Measurements from ENCODE around the gene ABHD12.

The ABHD12 gene

DNA sequence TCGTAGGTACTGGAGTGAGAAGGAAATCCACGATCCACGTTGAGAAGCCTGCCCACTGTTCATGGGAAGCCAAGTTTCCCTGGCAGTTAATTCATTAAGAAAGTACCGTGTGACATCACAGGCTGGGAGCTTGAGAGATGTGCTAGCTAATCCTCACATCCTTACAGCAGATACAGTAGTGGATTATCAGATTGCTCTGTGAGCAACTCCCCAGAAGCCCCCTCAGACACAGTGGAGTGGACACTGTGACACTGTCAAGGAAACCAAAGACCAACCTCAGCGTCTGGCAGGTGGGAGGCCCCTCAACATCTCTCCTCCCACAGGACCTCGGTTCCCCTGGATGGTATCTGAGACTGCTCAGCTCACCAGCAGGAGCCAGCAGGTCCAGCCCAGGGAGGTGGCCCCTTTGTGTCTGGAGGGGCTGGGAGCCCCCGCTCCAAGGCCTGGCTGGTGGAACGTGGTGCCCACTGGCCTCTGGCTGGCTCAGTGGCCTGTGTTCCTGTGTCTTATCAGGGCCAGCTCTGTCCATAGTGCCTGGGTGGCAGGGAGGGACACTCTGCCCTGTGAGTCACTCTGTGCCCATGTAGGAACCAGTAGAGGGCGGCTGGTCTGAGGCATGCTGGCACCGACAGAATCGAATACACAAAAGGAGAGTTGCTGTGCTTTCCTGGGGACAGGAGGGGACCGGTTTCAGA lies 135.5 kb downstream of the ABHD12 start:
- no peak for DNase-seq (ENCODE audit: low read depth)
- TF ChIP-seq, protein P1, sequence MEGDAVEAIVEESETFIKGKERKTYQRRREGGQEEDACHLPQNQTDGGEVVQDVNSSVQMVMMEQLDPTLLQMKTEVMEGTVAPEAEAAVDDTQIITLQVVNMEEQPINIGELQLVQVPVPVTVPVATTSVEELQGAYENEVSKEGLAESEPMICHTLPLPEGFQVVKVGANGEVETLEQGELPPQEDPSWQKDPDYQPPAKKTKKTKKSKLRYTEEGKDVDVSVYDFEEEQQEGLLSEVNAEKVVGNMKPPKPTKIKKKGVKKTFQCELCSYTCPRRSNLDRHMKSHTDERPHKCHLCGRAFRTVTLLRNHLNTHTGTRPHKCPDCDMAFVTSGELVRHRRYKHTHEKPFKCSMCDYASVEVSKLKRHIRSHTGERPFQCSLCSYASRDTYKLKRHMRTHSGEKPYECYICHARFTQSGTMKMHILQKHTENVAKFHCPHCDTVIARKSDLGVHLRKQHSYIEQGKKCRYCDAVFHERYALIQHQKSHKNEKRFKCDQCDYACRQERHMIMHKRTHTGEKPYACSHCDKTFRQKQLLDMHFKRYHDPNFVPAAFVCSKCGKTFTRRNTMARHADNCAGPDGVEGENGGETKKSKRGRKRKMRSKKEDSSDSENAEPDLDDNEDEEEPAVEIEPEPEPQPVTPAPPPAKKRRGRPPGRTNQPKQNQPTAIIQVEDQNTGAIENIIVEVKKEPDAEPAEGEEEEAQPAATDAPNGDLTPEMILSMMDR (conservative IDR thresholded peaks at IDR 0.05; ENCODE audit: low read depth, low read length): no peak
- H3K4me3 ChIP-seq (ENCODE audit: low read length): no peak overlapping the region

DNA sequence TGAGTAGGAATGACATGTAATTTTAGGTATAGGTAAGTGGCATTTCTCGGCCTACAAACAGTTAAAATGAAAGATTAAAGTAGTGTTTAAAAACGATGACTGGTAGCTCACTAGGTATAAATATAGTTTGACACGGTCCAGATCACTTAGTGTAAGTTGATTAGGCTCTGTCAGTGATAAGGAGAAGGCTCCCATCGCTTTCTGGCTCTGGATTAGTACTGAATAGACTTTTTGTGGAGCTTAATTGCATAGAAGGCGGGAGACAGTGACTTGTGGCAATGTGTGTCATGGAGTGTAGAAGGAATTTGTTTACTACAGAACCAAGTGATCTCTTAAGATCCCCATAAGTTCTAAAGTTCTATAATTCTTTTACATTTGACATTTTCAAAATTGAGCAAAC lies 136.1 kb downstream of the ABHD12 start:
- H3K4me3 ChIP-seq (ENCODE audit: low read length): no peak overlapping the region
- TF ChIP-seq, protein P1 (conservative IDR thresholded peaks at IDR 0.05; ENCODE audit: low read depth, low read length): no peak
- no peak for DNase-seq (ENCODE audit: low read depth)

DNA sequence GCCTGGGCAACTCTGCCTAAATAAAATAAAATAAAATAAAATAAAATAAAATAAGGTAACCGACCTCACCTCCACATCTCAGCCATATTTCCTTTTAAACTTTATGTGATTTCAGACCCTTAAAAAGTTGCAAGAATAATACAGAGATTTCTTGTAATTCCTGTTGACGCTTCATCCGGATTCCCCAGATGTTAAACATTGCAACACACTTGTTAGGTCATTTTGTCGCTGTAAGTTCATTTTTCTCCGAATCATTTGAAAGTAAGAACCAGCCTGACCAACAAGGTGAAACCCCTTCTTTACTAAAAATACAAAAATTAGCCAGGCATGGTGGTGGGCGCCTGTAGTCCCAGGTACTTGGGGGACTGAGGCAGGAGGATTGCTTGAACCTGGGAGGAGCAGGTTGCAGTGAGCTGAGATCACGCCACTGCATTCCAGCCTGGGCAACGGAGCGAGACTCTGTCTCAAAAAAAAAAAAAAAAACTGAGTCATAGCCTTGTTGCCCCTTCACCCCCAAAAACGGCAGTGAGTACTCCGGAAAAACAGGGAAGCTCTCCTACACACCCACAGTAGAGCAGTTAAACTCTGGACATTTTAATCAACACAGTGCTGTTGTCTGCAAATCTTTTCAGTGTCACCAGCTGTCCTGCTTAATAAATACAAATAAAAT lies 136.9 kb downstream of the ABHD12 start:
- no peak for DNase-seq (ENCODE audit: low read depth)
- no peak overlapping the region for H3K4me3 ChIP-seq (ENCODE audit: low read length)
- TF ChIP-seq, protein P1 (conservative IDR thresholded peaks at IDR 0.05; ENCODE audit: low read depth, low read length): no peak

DNA sequence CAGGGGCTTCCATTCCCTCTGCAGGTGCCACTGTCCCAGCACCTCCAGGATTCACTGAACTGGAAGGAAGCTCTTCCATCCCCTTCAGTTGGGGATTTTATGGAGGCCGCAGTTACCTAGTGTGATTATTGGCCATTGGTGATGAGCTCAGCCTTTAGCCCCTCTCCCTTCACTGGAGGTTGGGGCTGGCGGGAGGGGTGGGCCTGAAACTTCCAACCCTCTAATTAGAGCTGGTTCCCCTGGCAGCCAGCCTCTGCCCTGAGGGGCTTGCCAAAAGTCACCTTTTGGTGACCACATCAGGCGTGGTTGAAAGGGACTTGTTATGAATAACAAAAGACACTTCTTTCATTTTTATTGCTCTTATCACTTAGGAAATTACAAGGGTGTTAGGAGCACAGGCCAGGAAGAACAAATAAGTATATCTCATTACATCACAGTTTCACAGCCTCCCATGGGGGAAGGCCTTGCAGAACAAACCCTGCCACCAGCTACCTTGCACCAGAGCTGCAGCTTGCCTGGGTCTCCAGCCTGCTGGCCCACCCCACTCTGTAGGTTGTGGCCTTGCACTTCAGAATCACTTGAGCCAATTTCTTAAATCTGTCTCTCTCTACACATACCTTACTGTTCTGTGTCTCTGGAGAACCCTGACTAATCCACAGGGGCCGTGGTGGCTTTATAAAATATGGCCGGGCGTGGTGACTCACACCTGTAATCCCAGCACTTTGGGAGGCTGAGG lies 137.8 kb downstream of the ABHD12 start:
- TF ChIP-seq, protein P1 (conservative IDR thresholded peaks at IDR 0.05; ENCODE audit: low read depth, low read length): no peak
- no peak for DNase-seq (ENCODE audit: low read depth)
- no peak overlapping the region for H3K4me3 ChIP-seq (ENCODE audit: low read length)

DNA sequence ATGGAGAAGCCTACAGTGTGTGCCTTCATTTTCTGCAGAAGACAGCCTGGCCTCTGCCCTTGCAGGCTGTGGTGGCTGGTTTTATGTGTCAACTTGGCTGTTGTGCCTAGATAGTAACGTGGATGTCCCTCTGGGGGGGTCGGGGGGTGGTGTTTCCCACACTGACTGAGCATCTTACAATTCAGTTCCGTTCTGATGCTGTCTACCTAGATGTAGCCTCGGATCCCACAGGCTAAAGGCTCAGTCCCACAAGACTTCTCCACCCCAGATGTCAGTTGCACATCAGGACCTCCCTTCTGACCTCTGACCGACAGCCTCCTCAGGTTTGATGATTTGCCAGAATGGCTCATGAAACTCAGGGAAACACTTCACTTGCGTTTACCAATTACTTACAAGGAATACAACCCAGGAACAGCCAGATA lies 138.4 kb downstream of the ABHD12 start:
- H3K4me3 ChIP-seq (ENCODE audit: low read length): no peak overlapping the region
- TF ChIP-seq, protein P1 (conservative IDR thresholded peaks at IDR 0.05; ENCODE audit: low read depth, low read length): no peak
- no peak for DNase-seq (ENCODE audit: low read depth)

DNA sequence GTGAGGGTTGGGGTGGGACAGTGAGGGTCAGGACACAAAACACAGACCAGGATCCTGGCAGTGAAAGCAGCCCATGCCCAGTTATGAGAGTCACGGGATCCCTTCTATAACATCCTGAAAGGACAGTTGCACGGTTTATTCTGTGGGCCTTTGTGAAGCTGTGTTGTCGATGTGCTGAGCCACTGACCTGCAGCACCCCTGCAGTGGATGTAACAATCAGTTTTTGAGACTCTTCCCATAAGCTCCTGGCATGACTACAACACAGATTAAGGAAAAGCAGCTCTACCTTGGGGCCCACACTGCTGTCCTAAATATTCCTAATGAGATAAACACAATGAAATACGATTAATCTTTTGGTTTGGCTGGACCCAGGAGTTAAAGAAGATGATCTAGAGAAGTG lies 139.1 kb downstream of the ABHD12 start:
- H3K4me3 ChIP-seq (ENCODE audit: low read length): no peak overlapping the region
- DNase-seq (ENCODE audit: low read depth): no peak
- TF ChIP-seq, protein P1 (conservative IDR thresholded peaks at IDR 0.05; ENCODE audit: low read depth, low read length): no peak

Measured in retinal pigment epithelial cell (primary cell).